GM12864 (cell line): Measurements from ENCODE around the gene TEX28.
A peak's percentile ranks its signal among the peaks of the same experiment; 100 is the strongest.

Experiments
- DNase-seq: peaks from one replicate; pipeline ENCODE4 v3.0.0-alpha.2; 2011; ENCODE audit warnings: low read depth
- H3K4me3 ChIP-seq: 2 replicates; pipeline ENCODE4 v1.5.1; 2011; ENCODE audit warnings: mild to moderate bottlenecking, low read depth, low read length, control low read depth
- CTCF ChIP-seq: IDR thresholded peaks from 2 replicates; pipeline ENCODE4 v1.5.1; 2011; ENCODE audit warnings: low read depth, mild to moderate bottlenecking, moderate library complexity, low read length, control low read depth, inconsistent platforms; ENCODE audit errors: missing control alignments

The TEX28 gene

DNA sequence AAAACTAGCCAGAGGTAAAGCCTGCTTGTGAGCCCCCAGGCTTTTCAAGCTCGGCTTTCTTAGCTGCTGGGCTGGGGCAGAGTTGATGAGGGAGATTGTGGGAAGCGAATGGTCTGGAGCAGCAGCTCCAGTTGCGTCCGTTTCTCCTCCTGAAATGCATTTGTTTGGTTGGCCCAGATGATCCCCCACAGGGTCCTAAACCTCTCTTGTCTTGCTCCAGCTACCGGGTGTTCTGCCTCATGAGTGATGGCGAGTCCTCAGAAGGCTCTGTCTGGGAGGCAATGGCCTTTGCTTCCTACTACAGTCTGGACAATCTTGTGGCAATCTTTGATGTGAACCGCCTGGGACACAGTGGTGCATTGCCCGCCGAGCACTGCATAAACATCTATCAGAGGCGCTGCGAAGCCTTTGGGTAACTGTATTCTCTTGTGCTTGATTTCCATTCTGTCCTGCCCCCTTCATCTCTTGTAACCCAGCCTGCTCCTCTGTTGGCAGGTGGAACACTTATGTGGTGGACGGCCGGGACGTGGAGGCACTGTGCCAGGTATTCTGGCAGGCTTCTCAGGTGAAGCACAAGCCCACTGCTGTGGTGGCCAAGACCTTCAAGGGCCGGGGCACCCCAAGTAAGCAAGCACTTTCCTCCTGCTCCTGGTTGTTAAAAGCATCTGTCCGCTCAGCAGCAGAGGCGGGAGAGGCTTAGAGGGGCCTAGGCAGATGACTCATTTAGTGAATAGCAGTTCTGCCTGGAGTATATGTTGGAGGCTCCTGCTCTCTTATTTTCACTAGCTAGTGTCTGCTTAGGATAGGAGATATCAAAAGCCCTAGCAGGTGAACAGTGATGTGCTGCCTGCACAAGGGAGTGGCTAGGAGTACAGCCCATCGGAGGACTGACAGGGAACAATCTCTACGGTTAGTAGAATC lies 16.0 kb upstream of the TEX28 start:
- no peak for TF ChIP-seq CTCF

GRCh38 chrX:154309041-154309775 lies 14.3 kb upstream of the TEX28 start:
- H3K4me3 ChIP-seq: no peak overlapping the region
- no peak for TF ChIP-seq CTCF
- no peak for DNase-seq

More for the DNA sequence above, 16.0 kb upstream of the TEX28 start:
- DNase-seq: no peak
- no peak overlapping the region for H3K4me3 ChIP-seq

GRCh38 chrX:154308108-154308946 lies 13.4 kb upstream of the TEX28 start:
- no peak overlapping the region for H3K4me3 ChIP-seq
- DNase-seq: no peak

DNA sequence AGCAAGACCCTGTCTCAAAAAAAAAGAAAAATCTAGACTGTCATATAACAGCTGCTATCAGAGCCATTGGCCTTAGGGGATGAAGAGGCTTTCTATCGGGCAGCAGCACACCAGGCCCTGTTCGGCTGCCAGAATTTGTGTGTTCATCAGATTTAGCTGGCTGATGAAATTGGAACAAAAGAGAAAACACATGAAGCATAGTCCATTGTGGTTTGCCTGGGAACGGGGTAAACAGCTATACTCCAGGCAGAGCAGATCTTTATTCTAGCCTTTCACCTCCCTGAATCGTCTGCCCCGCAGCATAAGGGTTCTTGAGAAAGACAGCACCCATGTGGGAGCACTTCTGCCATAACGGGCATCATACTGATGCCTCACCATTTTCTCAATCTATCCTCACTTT lies 12.3 kb upstream of the TEX28 start:
- no peak for DNase-seq
- no peak for TF ChIP-seq CTCF
- H3K4me3 ChIP-seq: no peak overlapping the region

More at GRCh38 chrX:154308108-154308946, 13.4 kb upstream of the TEX28 start:
- peak; percentile 81 for TF ChIP-seq CTCF

DNA sequence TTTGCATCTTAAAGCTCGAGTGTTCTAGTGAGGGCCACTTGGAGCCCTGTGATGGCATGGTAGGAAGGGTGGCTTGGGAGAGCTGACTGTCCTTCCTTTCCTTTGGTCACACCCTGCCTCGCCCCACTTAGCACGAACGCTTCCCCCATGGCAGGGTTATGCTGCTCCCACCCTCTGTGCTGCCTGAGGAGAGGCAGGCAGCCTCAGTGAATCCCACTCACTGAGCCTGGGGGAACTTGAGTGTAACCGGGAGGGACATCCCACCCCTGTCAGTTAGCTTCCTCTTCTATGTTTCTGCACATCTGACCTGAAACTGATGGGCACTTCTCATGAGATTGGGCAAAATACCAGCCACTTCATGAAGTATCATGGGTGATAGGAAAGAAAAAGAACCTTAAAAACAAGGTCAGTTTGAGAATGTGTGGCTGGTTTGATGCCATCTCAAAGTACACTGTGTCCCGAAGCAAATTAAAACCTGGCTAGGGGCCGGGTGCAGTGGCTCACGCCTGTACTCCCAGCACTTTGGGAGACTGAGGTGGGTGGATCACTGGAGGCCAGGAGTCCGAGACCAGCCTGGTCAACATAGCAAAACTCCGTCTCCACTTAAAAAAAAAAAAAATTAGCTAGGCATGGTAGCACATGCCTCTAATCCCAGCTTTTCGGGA lies 10.7 kb upstream of the TEX28 start:
- no peak for TF ChIP-seq CTCF
- DNase-seq: no peak

GRCh38 chrX:154304846-154305245 lies 9.9 kb upstream of the TEX28 start:
- no peak for TF ChIP-seq CTCF
- H3K4me3 ChIP-seq: no peak overlapping the region
- DNase-seq: no peak

More for the DNA sequence above, 10.7 kb upstream of the TEX28 start:
- no peak overlapping the region for H3K4me3 ChIP-seq
